ENCODE results near the gene BRD4. TPM values are rescaled to one million over a fixed set of nuclear protein-coding genes. Genes with fewer than 3 reads are reported as not detected.

BRD4 gene
- total RNA-seq, 1 experiment from 2014 or later = 41.4 TPM

- H3K4me1 ChIP-seq (ENCODE audit: low read length) = peaks cover 18% of the 10 kb centered on the region
- no peak overlapping the region for H2AFZ ChIP-seq (ENCODE audit: low read length)
- no peaks in the 10 kb centered on the region for H4K20me1 ChIP-seq (ENCODE audit: insufficient read depth, low read depth, low read length)
- H3K79me2 ChIP-seq (ENCODE audit: low read length) = no peaks in the 10 kb centered on the region
- H3K36me3 ChIP-seq (ENCODE audit: insufficient read depth, low read length) = no peaks in the 10 kb centered on the region
- H3K9me2 ChIP-seq (replicated peaks; ENCODE audit: insufficient read depth, low read length) = no peaks in the 10 kb centered on the region
- no peak overlapping the region for H3K4me3 ChIP-seq (ENCODE audit: low read length)
- H3K4me2 ChIP-seq (ENCODE audit: low read depth, low read length, poor library complexity, severe bottlenecking) = no peak overlapping the region
- no peak for DNase-seq
- H3K9ac ChIP-seq (ENCODE audit: low read length) = no peak overlapping the region
- H3K9me3 ChIP-seq (ENCODE audit: low read length) = no peaks in the 10 kb centered on the region
- H3K27ac ChIP-seq (ENCODE audit: low read length) = no peak overlapping the region
- H3K27me3 ChIP-seq (ENCODE audit: low read length) = no peaks in the 10 kb centered on the region
These were observed 132.4 kb downstream of the BRD4 start for GRCh38 chr19:15199661-15200552.

DNA sequence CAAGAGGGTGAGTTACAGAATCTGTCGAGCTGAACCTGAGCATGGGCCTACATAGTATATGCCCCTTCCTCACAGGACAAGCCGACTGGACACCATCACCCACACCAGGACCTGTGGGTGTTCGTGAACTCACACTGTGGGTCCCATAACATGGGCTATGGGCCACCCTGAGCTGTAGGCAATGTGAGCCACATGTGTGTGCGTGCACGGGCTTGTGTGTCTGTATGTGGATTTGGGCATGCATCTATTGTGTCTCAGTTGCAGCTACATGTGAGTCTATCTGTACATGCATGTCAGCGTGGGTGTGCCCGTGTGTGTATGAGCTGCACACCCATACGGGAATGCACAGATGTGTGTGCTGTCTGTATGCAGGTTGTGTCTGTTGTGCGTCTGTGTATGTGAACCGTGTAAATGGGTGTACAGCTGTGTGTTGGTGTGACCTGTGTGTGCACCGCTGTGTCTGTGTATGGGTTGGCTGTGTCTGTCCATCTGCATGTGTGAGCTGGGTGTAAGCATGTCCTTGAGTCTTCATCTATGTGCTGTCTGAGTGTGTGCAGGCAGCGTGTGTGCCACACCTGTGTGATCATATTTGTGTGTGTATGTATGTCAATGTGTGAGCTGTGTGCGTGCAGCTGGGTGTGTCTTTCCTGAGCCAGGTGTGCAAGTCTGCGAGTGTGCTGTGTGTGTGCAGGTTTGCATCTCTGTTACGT, 133.2 kb downstream of the BRD4 start:
- H3K9ac ChIP-seq (ENCODE audit: low read length) = no peak overlapping the region
- no peak for DNase-seq
- no peaks in the 10 kb centered on the region for H3K79me2 ChIP-seq (ENCODE audit: low read length)
- no peaks in the 10 kb centered on the region for H3K9me3 ChIP-seq (ENCODE audit: low read length)
- no peaks in the 10 kb centered on the region for H3K27me3 ChIP-seq (ENCODE audit: low read length)
- no peaks in the 10 kb centered on the region for H3K36me3 ChIP-seq (ENCODE audit: insufficient read depth, low read length)
- peaks cover 18% of the 10 kb centered on the region for H3K4me1 ChIP-seq (ENCODE audit: low read length)
- H3K4me3 ChIP-seq (ENCODE audit: low read length) = no peak overlapping the region
- no peak overlapping the region for H3K4me2 ChIP-seq (ENCODE audit: low read depth, low read length, poor library complexity, severe bottlenecking)
- no peak overlapping the region for H2AFZ ChIP-seq (ENCODE audit: low read length)
- no peaks in the 10 kb centered on the region for H4K20me1 ChIP-seq (ENCODE audit: insufficient read depth, low read depth, low read length)
- no peaks in the 10 kb centered on the region for H3K9me2 ChIP-seq (replicated peaks; ENCODE audit: insufficient read depth, low read length)
- no peak overlapping the region for H3K27ac ChIP-seq (ENCODE audit: low read length)

DNA sequence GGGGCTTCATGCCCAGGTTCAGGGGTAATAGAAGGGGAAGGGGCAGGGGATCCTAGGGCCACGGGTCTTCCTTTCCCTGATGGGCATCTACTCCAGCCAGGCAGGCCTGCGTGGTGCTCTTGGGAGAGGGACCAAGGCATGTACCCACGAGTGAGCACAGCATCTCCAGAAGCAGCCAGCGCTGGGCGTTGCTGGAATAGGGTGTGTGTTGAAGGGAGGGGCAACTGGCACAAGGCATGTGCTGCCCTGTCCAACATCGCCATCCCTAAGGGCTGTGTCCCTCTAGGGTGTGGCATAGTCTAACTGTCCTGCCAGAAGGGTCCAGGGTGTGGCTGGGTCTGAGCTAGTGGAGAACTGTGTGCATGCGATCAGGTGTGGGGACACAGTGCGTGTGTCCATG, 134.4 kb downstream of the BRD4 start:
- H3K9me2 ChIP-seq (replicated peaks; ENCODE audit: insufficient read depth, low read length) = no peaks in the 10 kb centered on the region
- no peak overlapping the region for H2AFZ ChIP-seq (ENCODE audit: low read length)
- DNase-seq = no peak
- no peaks in the 10 kb centered on the region for H3K36me3 ChIP-seq (ENCODE audit: insufficient read depth, low read length)
- no peaks in the 10 kb centered on the region for H3K79me2 ChIP-seq (ENCODE audit: low read length)
- peaks cover 18% of the 10 kb centered on the region for H3K4me1 ChIP-seq (ENCODE audit: low read length)
- H3K4me2 ChIP-seq (ENCODE audit: low read depth, low read length, poor library complexity, severe bottlenecking) = peak overlapping the region; percentile 12
- H4K20me1 ChIP-seq (ENCODE audit: insufficient read depth, low read depth, low read length) = no peaks in the 10 kb centered on the region
- no peak overlapping the region; the same call in 1 of the 2 replicates for H3K4me3 ChIP-seq (ENCODE audit: low read length)
- peak overlapping the region; percentile 83 for H3K27ac ChIP-seq (ENCODE audit: low read length)
- H3K9me3 ChIP-seq (ENCODE audit: low read length) = no peaks in the 10 kb centered on the region
- H3K27me3 ChIP-seq (ENCODE audit: low read length) = no peaks in the 10 kb centered on the region
- H3K9ac ChIP-seq (ENCODE audit: low read length) = peak overlapping the region; percentile 46

- peak; percentile 72 for DNase-seq
- Histone ChIP-seq H3K9me3 (ENCODE audit: low read length) (no peaks in the 10 kb centered on the region), H3K36me3 (ENCODE audit: insufficient read depth, low read length) (no peaks in the 10 kb centered on the region), H4K20me1 (ENCODE audit: insufficient read depth, low read depth, low read length) (no peaks in the 10 kb centered on the region), H3K79me2 (ENCODE audit: low read length) (no peaks in the 10 kb centered on the region), H2AFZ (ENCODE audit: low read length) (no peak overlapping the region), H3K4me1 (ENCODE audit: low read length) (peaks cover 18% of the 10 kb centered on the region), H3K4me3 (ENCODE audit: low read length) (no peak overlapping the region; the same call in 1 of the 2 replicates), H3K9ac (ENCODE audit: low read length) (peak overlapping the region; percentile 46), H3K9me2 (replicated peaks; ENCODE audit: insufficient read depth, low read length) (no peaks in the 10 kb centered on the region), H3K27ac (ENCODE audit: low read length) (peak overlapping the region; percentile 83), H3K4me2 (ENCODE audit: low read depth, low read length, poor library complexity, severe bottlenecking) (peak overlapping the region; percentile 12), H3K27me3 (ENCODE audit: low read length) (no peaks in the 10 kb centered on the region)
These were observed 134.9 kb downstream of the BRD4 start for GRCh38 chr19:15197275-15197941.

DNA sequence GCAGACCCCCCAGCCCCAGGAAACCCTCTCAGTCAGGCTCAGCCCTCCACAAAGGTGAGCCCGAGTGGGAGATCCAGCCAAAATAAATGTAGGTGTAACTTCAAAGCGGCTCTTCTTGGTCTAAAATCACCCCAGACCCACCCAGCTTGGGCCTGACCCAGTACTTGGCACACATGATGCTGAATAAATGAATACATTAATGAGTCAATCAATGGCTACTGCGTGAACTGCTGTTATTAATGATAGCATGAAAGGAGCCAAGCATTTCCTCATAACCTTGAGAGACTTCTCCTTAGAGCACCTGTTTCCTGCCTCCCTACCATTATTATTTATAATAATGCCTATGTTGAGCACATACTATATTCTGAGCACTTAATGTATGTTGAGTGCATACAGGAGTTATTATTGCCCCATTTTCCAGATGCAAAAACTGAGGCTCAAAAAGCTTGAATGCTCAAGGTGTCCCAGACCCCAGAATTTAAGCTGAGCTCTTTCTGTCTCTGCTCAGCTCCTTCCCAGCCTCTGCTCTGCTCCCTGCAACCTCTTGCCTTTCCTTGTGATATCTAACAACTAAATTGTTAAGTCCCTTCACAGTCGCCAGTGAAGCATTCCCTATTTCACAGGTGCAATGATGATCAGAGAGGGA, 135.9 kb downstream of the BRD4 start:
- no peak for DNase-seq
- H3K27me3 ChIP-seq (ENCODE audit: low read length) = no peaks in the 10 kb centered on the region
- no peak overlapping the region for H3K9ac ChIP-seq (ENCODE audit: low read length)
- peaks cover 18% of the 10 kb centered on the region for H3K4me1 ChIP-seq (ENCODE audit: low read length)
- no peak overlapping the region for H2AFZ ChIP-seq (ENCODE audit: low read length)
- no peaks in the 10 kb centered on the region for H3K9me2 ChIP-seq (replicated peaks; ENCODE audit: insufficient read depth, low read length)
- H3K79me2 ChIP-seq (ENCODE audit: low read length) = no peaks in the 10 kb centered on the region
- H3K4me3 ChIP-seq (ENCODE audit: low read length) = no peak overlapping the region
- H3K9me3 ChIP-seq (ENCODE audit: low read length) = no peaks in the 10 kb centered on the region
- H3K27ac ChIP-seq (ENCODE audit: low read length) = peak overlapping the region; percentile 83
- H3K36me3 ChIP-seq (ENCODE audit: insufficient read depth, low read length) = no peaks in the 10 kb centered on the region
- H3K4me2 ChIP-seq (ENCODE audit: low read depth, low read length, poor library complexity, severe bottlenecking) = no peak overlapping the region
- no peaks in the 10 kb centered on the region for H4K20me1 ChIP-seq (ENCODE audit: insufficient read depth, low read depth, low read length)

DNA sequence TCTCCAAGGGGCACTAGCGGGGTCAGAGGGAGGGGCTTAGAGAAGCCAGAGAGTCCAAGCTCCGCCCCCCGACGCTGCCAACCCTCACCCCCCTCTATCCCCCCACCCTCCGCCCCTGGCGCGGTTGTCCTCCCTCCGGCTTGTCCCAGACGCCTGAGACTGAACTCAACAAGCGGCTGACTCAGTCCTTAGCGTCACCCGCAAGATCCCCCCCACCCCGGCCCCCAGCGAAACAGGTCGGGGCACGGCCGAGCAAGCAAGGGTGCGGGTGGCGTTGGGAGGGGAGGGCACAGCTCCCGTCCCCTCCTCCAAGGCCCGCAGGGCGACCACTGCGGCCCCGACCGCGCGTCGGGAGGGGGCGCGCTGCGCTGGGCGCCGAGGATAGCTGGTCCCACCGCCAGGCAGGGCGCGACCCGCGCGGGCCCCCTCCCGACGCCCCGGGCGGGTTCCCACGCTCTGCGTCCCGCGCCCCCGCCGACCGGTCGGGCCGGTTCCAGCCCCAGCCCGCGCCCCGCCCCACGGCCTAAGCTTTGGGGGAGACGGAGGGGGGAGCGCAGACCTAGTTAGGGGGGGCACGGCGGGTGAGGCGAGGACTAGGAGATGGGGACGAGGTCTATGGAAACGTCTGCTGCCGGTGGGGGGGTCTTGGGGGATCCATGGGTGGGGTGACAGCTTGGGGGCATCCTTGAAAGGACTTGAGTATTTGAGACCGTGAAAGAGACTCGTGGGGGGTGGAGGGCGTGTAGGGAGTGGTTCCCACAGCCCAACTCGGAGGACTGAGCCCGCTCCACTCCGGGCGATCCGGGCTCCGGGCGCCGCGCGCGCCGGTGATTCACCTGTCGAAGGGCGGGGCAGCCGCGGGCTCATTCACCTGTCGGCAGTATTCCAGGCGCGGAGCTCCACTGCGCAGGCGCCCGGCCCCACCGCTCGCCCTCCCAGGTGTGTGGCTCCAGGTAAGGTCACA, 136.7 kb downstream of the BRD4 start:
- no peaks in the 10 kb centered on the region for H3K27me3 ChIP-seq (ENCODE audit: low read length)
- H4K20me1 ChIP-seq (ENCODE audit: insufficient read depth, low read depth, low read length) = no peaks in the 10 kb centered on the region
- H3K36me3 ChIP-seq (ENCODE audit: insufficient read depth, low read length) = no peaks in the 10 kb centered on the region
- no peak overlapping the region for H3K27ac ChIP-seq (ENCODE audit: low read length)
- peaks cover 18% of the 10 kb centered on the region for H3K4me1 ChIP-seq (ENCODE audit: low read length)
- H3K4me3 ChIP-seq (ENCODE audit: low read length) = no peak overlapping the region
- H3K4me2 ChIP-seq (ENCODE audit: low read depth, low read length, poor library complexity, severe bottlenecking) = no peak overlapping the region
- no peaks in the 10 kb centered on the region for H3K9me2 ChIP-seq (replicated peaks; ENCODE audit: insufficient read depth, low read length)
- no peaks in the 10 kb centered on the region for H3K9me3 ChIP-seq (ENCODE audit: low read length)
- H3K9ac ChIP-seq (ENCODE audit: low read length) = no peak overlapping the region
- no peaks in the 10 kb centered on the region for H3K79me2 ChIP-seq (ENCODE audit: low read length)
- DNase-seq = no peak
- H2AFZ ChIP-seq (ENCODE audit: low read length) = no peak overlapping the region

DNA sequence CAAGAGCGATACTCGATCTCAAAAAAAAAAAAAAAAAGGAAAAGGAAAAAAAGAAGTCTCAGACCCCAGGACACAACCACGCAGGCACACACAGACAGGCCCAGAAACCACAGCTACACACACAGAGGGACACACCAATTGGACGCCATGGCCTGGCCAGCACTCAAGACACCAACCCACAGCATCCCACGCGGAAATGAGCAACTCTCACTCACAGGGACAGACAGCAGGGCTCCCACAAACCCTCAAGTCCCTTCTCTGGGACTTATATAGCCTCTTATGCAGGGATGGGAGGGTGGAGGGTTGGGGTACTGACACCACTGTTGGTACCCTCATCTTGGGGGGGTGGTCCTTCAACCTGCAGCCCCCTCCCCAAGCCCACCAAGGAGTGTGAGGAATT, 137.4 kb downstream of the BRD4 start:
- Histone ChIP-seq H3K9me2 (replicated peaks; ENCODE audit: insufficient read depth, low read length) (no peaks in the 10 kb centered on the region), H3K27ac (ENCODE audit: low read length) (no peak overlapping the region), H3K36me3 (ENCODE audit: insufficient read depth, low read length) (no peaks in the 10 kb centered on the region), H3K4me3 (ENCODE audit: low read length) (no peak overlapping the region), H4K20me1 (ENCODE audit: insufficient read depth, low read depth, low read length) (no peaks in the 10 kb centered on the region), H3K27me3 (ENCODE audit: low read length) (no peaks in the 10 kb centered on the region), H2AFZ (ENCODE audit: low read length) (no peak overlapping the region), H3K4me1 (ENCODE audit: low read length) (peaks cover 18% of the 10 kb centered on the region), H3K4me2 (ENCODE audit: low read depth, low read length, poor library complexity, severe bottlenecking) (no peak overlapping the region), H3K9me3 (ENCODE audit: low read length) (no peaks in the 10 kb centered on the region), H3K9ac (ENCODE audit: low read length) (no peak overlapping the region), H3K79me2 (ENCODE audit: low read length) (no peaks in the 10 kb centered on the region)
- DNase-seq = no peak

All from Karpas-422 (cell line).